Measurements from ENCODE around the gene TC2N.

DNA sequence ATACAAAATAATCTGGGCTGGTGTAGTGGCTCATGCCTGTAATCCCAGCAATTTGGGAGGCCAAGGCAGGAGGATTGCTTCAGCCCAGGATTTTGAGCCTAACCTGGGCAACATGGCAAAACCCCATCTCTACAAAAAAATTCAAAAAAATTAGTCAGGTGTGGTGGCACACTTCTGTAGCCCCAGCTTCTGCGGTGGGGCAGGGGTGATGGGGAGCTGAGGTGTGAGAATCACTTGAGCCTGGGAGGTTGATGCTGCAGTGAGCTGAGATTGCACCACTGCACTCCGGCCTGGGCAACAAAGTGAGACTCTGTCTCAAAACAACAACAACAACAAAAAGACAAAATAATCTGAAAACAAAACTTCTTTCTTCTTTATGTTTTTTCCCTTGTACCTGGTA, 66.0 kb downstream of the TC2N start:
- TF ChIP-seq, protein P1, sequence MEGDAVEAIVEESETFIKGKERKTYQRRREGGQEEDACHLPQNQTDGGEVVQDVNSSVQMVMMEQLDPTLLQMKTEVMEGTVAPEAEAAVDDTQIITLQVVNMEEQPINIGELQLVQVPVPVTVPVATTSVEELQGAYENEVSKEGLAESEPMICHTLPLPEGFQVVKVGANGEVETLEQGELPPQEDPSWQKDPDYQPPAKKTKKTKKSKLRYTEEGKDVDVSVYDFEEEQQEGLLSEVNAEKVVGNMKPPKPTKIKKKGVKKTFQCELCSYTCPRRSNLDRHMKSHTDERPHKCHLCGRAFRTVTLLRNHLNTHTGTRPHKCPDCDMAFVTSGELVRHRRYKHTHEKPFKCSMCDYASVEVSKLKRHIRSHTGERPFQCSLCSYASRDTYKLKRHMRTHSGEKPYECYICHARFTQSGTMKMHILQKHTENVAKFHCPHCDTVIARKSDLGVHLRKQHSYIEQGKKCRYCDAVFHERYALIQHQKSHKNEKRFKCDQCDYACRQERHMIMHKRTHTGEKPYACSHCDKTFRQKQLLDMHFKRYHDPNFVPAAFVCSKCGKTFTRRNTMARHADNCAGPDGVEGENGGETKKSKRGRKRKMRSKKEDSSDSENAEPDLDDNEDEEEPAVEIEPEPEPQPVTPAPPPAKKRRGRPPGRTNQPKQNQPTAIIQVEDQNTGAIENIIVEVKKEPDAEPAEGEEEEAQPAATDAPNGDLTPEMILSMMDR (IDR thresholded peaks at IDR 0.05) = no peak
- TF ChIP-seq POLR2A (IDR thresholded peaks at IDR 0.05) = no peak
